GM21619 (cell line): ENCODE measurements around the gene SNAPIN.
A peak's percentile ranks its signal among the peaks of the same experiment; 100 is the strongest.

Source experiments
- ATAC-seq: cut with Tn5 transposase; IDR thresholded peaks from one replicate; pipeline ENCODE4 v1.9.1; 2021; ENCODE audit not compliant: unreplicated experiment

Gene SNAPIN

GRCh38 chr1:153658400-153659174 is at the start of gene SNAPIN:
TSS of gene SNAPIN (plus strand) at chr1:153658703. CDS start at chr1:153658744, 41 bp downstream.
- peak; percentile 87 for ATAC-seq

GRCh38 chr1:153608742-153609584 is 49.5 kb upstream of the SNAPIN start:
- no peak for ATAC-seq

DNA sequence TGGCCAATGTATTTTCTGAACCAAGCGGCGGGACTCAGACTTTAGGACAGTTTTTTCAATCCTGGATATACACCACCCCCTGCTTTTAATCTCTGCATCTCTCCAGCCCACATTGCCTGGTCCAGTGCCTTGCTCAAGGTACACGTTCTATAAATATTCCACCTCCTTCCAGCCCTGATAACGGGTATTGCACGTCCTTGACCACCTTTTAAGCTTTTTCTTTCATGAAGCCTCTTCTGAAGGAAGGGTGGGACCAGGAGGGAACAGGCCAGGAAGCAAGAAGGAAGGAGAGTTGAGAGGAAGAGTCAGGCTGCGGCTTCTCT is 49.0 kb upstream of the SNAPIN start:
- ATAC-seq, result no peak

GRCh38 chr1:153610334-153610733 is 48.2 kb upstream of the SNAPIN start:
- no peak for ATAC-seq

DNA sequence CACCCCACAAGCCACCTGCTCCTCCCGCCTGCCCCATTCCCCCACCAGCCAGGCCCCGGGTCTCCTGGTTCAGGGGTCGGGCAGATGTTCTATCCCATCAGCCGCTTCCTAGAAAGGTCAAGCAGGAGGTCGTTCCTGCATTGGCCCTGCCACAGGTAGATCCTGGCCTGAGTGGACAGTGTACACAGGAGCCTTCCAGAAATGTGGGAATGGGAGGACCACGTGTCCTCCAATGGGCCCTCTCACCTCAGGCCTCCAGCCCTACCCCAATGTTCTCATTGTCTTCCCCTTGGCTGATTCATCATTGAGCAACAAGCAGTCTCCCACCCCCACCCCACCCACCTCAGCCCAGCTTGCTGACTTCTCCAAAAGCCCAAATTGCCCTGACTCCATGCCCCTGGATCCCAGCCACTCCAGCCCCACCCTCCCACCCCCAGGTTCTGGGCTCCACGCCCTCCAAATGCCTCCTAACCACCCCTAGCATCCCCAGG is 47.6 kb upstream of the SNAPIN start:
- no peak for ATAC-seq

- no peak for ATAC-seq
Observed at GRCh38 chr1:153611356-153611755, 47.1 kb upstream of the SNAPIN start.

GRCh38 chr1:153612111-153612754 is 46.3 kb upstream of the SNAPIN start:
- no peak for ATAC-seq

DNA sequence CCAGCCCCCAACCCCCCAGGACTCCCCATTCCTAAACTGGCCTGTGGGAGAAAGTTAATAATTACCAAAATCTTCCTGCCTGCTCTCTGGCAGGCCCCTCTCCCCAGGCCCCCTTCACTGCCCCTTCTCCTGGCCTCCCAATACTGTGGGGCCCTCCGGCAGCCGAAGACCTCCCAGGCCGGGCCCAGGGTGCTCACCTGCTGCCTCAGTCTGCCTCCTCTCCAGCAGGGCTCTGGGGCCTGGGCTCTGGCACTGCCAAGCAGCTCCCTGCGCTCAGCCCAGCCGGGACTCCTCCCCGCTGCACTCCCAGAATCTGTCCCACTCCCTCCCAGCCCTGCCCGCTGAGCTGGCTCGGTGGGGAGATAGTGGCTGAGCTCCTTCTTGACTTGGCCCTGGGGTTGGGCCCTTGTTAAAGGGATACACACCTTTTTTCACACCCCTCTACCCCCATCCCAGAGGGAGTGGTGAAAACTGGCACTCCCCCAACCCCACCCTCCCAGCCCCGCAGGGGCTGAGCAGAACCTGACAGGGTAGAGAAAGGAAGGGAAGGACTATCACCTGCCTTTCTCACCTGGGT is 45.7 kb upstream of the SNAPIN start, which contains the start of gene S100A16:
Gene S100A16 (minus strand): TSS at position 383 of the 577 bp plus-strand sequence. CDS start 4,986 bp downstream, outside the sequence.
- no peak for ATAC-seq

GRCh38 chr1:153613406-153613805 is 45.1 kb upstream of the SNAPIN start:
- no peak for ATAC-seq

DNA sequence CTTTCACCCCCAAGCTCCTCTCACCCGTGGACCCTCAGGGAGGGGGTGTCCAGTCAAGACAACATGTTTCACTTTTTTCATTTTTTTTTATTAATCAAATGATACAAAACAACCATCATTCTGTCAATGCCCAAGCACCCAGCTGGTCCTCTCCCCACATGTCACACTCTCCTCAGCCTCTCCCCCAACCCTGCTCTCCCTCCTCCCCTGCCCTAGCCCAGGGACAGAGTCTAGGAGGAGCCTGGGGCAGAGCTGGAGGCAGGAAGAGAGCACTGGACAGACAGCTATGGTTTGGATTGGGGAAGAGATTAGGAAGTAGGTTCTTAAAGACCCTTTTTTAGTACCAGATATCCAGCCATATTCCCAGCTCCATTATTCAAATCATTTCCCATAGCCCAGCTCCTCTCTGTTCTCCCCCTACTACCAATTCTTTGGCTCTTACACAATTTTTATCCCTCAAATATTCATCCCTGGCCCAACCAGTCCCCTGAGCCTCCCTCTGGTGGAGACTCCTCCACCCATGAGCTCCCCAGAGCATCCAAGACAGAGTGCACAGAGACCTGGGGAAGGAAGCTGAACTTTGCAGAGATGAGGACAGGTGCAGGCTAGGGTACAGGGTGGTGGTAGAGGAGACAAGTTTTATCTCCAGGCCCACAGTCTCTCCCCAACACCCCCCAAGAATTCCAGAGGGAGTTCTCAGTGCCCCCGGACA is 44.2 kb upstream of the SNAPIN start:
- no peak for ATAC-seq

- ATAC-seq, result no peak
Observed at GRCh38 chr1:153614906-153615305, 43.6 kb upstream of the SNAPIN start.

GRCh38 chr1:153615406-153615805 is 43.1 kb upstream of the SNAPIN start:
- no peak for ATAC-seq

- ATAC-seq, result no peak
Observed at GRCh38 chr1:153616144-153616916, 42.2 kb upstream of the SNAPIN start, which contains the start of gene S100A14. TSS of gene S100A14 (minus strand) at chr1:153616325. CDS start at chr1:153615858, 467 bp downstream.

DNA sequence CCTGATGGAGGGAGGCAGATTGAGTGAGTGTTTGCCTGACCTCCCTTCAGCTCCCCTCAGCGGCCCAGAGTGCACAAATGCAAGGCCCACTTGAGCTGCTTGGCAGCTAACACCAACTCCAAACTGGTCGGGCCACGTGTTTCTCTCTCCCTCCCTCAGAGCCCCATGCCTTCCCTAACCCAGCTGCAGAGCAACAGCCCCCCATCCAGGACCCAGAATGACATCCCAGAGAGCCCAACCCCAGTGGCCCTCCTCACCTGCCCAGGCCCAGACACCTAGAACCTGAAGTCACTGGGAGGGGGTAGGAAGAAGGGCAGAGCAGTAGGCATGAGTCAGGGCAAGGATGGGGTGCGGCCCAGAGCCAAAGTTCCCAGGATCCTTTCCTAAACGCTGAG is 41.6 kb upstream of the SNAPIN start:
- no peak for ATAC-seq

DNA sequence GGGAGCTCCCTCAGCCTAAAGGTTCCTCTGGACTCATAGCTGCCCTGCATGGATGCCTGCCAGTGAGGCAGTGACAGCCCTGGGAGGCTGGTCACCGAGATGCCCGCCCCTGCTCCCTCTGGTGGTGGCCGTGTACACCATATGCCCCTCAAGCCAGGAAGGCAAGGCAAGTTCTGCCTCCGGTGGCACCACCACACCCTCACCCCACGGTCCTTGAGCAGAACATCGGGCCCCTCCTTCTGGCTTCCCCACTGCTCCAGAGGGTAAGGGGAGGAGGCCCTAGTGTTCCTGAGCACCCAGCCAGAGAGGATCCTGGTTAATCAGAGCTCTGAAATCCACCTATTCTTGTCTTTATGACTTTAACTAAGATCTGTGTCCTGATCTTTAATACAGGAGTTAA is 40.8 kb upstream of the SNAPIN start:
- ATAC-seq, result peak; percentile 69

DNA sequence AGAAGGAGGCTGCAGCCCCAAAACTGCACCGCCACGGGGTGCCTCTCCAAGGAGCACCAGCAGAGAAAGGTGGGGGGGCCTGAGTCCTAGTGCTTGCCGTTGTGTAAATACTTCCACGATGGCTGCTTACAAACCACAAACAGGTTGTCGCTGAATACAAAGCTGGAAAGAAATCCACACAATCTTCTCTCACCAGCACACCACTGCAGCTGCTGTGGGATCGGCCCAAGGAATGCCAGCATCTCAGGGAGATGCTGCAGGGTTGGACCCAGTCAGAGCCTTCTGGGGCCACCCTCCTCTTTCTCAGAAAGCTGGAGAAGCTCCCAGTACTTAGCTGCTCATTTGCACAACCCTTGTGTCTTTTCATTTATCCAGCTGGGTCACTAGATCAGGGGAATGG is 39.3 kb upstream of the SNAPIN start:
- no peak for ATAC-seq

DNA sequence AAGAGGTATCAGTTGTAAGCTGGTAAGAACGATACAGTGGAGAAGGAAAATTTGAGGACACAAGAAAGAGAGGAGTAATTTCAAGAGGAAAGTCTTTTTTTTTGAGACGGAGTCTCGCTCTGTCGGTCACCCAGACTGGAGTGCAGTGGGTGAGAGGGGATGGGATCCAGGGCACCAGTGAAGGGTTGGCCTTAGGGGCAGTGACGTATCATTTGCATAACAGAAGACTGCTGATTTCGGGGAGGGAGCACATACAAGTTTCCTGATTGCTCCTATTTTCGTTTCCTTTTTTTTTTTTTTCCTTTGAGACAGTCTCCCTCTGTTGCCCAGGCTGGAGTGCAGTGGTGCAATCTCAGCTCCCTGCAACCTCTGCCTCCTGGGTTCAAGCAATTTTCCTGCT is 35.4 kb upstream of the SNAPIN start:
- no peak for ATAC-seq

DNA sequence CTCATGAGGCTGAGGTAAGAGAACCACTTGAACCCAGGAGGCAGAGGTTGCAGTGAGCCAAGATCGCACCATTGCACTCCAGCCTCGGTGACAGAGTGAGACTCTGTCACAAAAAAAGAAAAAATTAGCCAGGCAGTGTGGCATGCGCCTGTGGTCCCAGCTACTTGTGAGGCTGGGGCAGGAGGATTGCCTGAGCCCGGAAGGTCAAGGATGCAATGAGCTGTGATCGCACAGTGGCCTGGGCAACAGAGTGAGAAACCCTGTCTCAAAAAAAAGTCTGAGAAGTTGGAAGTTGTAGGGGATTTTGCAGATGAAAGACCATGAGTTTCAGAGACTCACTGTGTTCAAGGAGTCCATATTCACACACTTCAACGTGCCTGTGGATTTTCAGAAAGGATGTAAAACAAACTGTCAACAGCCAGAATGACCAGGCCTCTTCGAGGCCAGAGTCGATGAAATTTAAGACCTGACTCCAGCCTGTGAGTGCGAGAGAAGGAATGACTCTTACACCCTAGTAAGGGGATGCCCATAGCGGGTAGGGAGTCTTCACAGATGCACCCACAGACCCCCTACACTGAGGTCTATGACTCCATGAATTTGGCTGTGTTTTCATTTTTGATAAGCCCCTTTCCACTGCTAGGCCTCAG is 33.4 kb upstream of the SNAPIN start:
- no peak for ATAC-seq

- ATAC-seq, result no peak
Observed at GRCh38 chr1:153626477-153626903, 32.0 kb upstream of the SNAPIN start.
